GM23338 (cell line): ENCODE data around the gene CHD5. TPM values are rescaled to one million over a fixed set of nuclear protein-coding genes. Genes with fewer than 3 reads are reported as not detected.
A peak's percentile ranks its signal among the peaks of the same experiment; 100 is the strongest.

Experiments
- ATAC-seq: fragments of 200-7000 bp; cut with Tn5 transposase; 3 replicates; pipeline ENCODE4 v1.9.1; 2020
- DNase-seq: peaks from one replicate; pipeline ENCODE4 v3.0.0-alpha.2; 2015; ENCODE audit warnings: low spot score
- H2AFZ ChIP-seq: fragments of 200-600 bp; sonication (generic); 2 replicates; pipeline ENCODE4 v1.8.0; 2016; ENCODE audit warnings: antibody characterized with exemption, mild to moderate bottlenecking, moderate library complexity
- H3F3A ChIP-seq: fragments of 200-600 bp; sonication (generic); replicated peaks from 2 replicates; pipeline ENCODE4 v1.8.0; 2017; ENCODE audit warnings: antibody characterized with exemption, mixed run types, low read depth
- H3K27ac ChIP-seq: fragments of 200-600 bp; sonication (generic); 2 replicates; pipeline ENCODE4 v1.6.1; 2016; ENCODE audit warnings: low read depth
- H3K27me3 ChIP-seq: fragments of 200-600 bp; sonication (generic); 2 replicates; pipeline ENCODE4 v1.8.0; 2016; ENCODE audit warnings: mild to moderate bottlenecking, mixed run types, moderate library complexity; ENCODE audit not compliant: insufficient read depth
- H3K36me3 ChIP-seq: fragments of 200-600 bp; sonication (generic); 2 replicates; pipeline ENCODE4 v1.8.0; 2016; ENCODE audit warnings: mild to moderate bottlenecking; ENCODE audit not compliant: insufficient read depth
- H3K4me1 ChIP-seq: fragments of 200-600 bp; sonication (generic); 2 replicates; pipeline ENCODE4 v1.8.0; 2016; ENCODE audit warnings: mild to moderate bottlenecking, moderate library complexity; ENCODE audit not compliant: insufficient read depth
- H3K4me2 ChIP-seq: fragments of 200-600 bp; sonication (generic); 2 replicates; pipeline ENCODE4 v1.7.1; 2017; ENCODE audit warnings: mixed run types
- H3K4me3 ChIP-seq: fragments of 200-600 bp; sonication (generic); 2 replicates; pipeline ENCODE4 v1.6.1; 2016; ENCODE audit warnings: mixed run types
- H3K79me2 ChIP-seq: fragments of 200-600 bp; sonication (generic); replicated peaks from 2 replicates; pipeline ENCODE4 v1.8.0; 2017; ENCODE audit warnings: mild to moderate bottlenecking; ENCODE audit not compliant: insufficient read depth
- H3K9me2 ChIP-seq: fragments of 200-600 bp; sonication (generic); 2 replicates; pipeline ENCODE4 v1.8.0; 2017; ENCODE audit not compliant: insufficient read depth
- H4K20me1 ChIP-seq: fragments of 200-600 bp; sonication (generic); replicated peaks from 2 replicates; pipeline ENCODE4 v1.8.0; 2017; ENCODE audit warnings: mild to moderate bottlenecking; ENCODE audit not compliant: insufficient read depth
- H3K27ac Mint-ChIP-seq: 2 replicates; pipeline ENCODE4 v1.8.0; 2020; ENCODE audit warnings: inconsistent platforms, mild to moderate bottlenecking, moderate library complexity, mixed read lengths
- H3K27me3 Mint-ChIP-seq: 3 replicates; pipeline ENCODE4 v1.8.0; 2022; ENCODE audit warnings: low read depth, mild to moderate bottlenecking, moderate library complexity, mixed read lengths, inconsistent platforms; ENCODE audit not compliant: insufficient read depth, poor library complexity
- H3K36me3 Mint-ChIP-seq: 3 replicates; pipeline ENCODE4 v1.8.0; 2021; ENCODE audit warnings: low read depth, mild to moderate bottlenecking, inconsistent platforms, moderate library complexity, mixed read lengths
- H3K4me1 Mint-ChIP-seq: 3 replicates; pipeline ENCODE4 v1.8.0; 2020; ENCODE audit warnings: mild to moderate bottlenecking, inconsistent platforms, mixed read lengths
- H3K4me3 Mint-ChIP-seq: 3 replicates; pipeline ENCODE4 v1.8.0; 2021; ENCODE audit warnings: moderate library complexity, mild to moderate bottlenecking, inconsistent platforms, mixed read lengths
- H3K9me3 Mint-ChIP-seq: 3 replicates; pipeline ENCODE4 v1.8.0; 2020; ENCODE audit warnings: moderate library complexity, mild to moderate bottlenecking, inconsistent platforms, mixed read lengths
- CREB1 ChIP-seq: fragments of 250-450 bp; sonication (Bioruptor Pico); IDR thresholded peaks from 2 replicates; pipeline ENCODE4 v1.5.0; 2020; ENCODE audit warnings: low read depth, mild to moderate bottlenecking, moderate library complexity
- EZH2phosphoT487 ChIP-seq: fragments of 200-600 bp; sonication (generic); IDR thresholded peaks from one replicate; pipeline ENCODE4 v1.8.1; 2018; ENCODE audit warnings: antibody characterized with exemption; ENCODE audit not compliant: unreplicated experiment
- JUNB ChIP-seq: IDR thresholded peaks from one replicate; pipeline ENCODE4 v1.6.1; 2016; ENCODE audit warnings: antibody characterized with exemption; ENCODE audit not compliant: unreplicated experiment
- NANOG ChIP-seq: IDR thresholded peaks from 2 replicates; pipeline ENCODE4 v1.6.1; 2016; ENCODE audit warnings: antibody characterized with exemption, borderline replicate concordance
- STAT1 ChIP-seq: IDR thresholded peaks from one replicate; pipeline ENCODE4 v1.6.1; 2016; ENCODE audit warnings: antibody characterized with exemption; ENCODE audit not compliant: unreplicated experiment
- ZNF114 ChIP-seq: fragments of 250-450 bp; sonication (Bioruptor Pico); IDR thresholded peaks from 2 replicates; pipeline ENCODE4 v1.5.0; 2020; ENCODE audit warnings: mild to moderate bottlenecking, moderate library complexity
- polyA plus RNA-seq: library from polyadenylated mRNA; unstranded; fragments of >200 nt; fragmentation: Nextera tagmentation; extraction: Ambion mirVana; gene quantifications from 2 replicates; pipeline ENCODE4 v1.2.1, GENCODE V29; 2016
- total RNA-seq: library from RNA; depleted of rRNA; stranded (reverse); fragments of >200 nt; shearing (Covaris generic); gene quantifications from 2 replicates; pipeline ENCODE4 v1.2.3, GENCODE V29; 2014
- TF ChIP-seq, protein P1 (sequence below): fragments of 250-450 bp; sonication (Bioruptor Pico); IDR thresholded peaks from 2 replicates; pipeline ENCODE4 v1.5.0; 2020; ENCODE audit warnings: mild to moderate bottlenecking, moderate library complexity
- TF ChIP-seq, protein P2 (sequence below): IDR thresholded peaks from 2 replicates; pipeline ENCODE4 v1.6.1; 2016; ENCODE audit warnings: antibody characterized with exemption
- TF ChIP-seq, protein P3 (sequence below): IDR thresholded peaks from one replicate; pipeline ENCODE4 v1.6.1; 2018; ENCODE audit warnings: antibody characterized with exemption; ENCODE audit not compliant: unreplicated experiment

Gene CHD5
- total and polyA plus RNA-seq, 2 experiments from 2014 or later = 0.32 to 1.0 TPM

DNA sequence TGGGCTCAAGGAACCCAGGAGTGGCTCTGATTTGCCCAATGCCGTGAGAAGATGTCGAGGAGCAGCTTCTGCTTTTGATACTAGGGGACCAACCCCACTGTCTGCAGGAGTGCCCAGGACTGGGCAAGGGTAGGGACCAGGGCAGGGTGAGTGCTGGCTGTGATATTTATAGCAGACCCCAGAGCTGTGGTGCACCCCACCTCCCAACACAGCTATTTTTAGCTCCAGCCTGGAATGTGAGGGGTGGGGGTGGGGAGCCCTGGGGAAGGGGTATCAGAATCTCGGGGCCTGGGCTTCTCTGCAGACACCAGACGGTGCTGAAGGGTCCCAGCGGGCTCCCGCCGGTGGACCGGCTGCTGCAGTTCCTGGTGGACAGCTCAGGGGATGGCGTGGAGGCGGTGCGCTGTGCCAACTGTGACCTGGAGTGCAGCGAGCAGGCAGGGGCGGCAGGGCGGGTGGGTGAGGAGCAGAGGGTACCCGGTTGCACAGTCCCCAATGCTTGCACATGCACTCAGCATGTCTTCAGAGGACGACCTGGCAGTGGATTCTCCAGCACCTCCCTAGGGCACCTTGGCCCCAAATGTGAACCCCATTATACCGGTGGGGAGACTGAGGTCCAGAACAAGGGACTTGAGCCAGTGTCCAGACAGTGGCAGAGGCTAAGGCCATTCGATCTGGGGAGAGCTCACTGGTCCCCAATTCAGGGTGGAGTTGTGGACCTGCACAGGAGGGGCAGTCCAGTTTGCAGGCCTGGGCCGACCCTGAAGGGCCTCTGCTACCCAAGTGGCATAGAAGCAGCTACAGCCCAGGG, 27.2 kb upstream of the CHD5 start (continued):
- TF ChIP-seq, protein P1, sequence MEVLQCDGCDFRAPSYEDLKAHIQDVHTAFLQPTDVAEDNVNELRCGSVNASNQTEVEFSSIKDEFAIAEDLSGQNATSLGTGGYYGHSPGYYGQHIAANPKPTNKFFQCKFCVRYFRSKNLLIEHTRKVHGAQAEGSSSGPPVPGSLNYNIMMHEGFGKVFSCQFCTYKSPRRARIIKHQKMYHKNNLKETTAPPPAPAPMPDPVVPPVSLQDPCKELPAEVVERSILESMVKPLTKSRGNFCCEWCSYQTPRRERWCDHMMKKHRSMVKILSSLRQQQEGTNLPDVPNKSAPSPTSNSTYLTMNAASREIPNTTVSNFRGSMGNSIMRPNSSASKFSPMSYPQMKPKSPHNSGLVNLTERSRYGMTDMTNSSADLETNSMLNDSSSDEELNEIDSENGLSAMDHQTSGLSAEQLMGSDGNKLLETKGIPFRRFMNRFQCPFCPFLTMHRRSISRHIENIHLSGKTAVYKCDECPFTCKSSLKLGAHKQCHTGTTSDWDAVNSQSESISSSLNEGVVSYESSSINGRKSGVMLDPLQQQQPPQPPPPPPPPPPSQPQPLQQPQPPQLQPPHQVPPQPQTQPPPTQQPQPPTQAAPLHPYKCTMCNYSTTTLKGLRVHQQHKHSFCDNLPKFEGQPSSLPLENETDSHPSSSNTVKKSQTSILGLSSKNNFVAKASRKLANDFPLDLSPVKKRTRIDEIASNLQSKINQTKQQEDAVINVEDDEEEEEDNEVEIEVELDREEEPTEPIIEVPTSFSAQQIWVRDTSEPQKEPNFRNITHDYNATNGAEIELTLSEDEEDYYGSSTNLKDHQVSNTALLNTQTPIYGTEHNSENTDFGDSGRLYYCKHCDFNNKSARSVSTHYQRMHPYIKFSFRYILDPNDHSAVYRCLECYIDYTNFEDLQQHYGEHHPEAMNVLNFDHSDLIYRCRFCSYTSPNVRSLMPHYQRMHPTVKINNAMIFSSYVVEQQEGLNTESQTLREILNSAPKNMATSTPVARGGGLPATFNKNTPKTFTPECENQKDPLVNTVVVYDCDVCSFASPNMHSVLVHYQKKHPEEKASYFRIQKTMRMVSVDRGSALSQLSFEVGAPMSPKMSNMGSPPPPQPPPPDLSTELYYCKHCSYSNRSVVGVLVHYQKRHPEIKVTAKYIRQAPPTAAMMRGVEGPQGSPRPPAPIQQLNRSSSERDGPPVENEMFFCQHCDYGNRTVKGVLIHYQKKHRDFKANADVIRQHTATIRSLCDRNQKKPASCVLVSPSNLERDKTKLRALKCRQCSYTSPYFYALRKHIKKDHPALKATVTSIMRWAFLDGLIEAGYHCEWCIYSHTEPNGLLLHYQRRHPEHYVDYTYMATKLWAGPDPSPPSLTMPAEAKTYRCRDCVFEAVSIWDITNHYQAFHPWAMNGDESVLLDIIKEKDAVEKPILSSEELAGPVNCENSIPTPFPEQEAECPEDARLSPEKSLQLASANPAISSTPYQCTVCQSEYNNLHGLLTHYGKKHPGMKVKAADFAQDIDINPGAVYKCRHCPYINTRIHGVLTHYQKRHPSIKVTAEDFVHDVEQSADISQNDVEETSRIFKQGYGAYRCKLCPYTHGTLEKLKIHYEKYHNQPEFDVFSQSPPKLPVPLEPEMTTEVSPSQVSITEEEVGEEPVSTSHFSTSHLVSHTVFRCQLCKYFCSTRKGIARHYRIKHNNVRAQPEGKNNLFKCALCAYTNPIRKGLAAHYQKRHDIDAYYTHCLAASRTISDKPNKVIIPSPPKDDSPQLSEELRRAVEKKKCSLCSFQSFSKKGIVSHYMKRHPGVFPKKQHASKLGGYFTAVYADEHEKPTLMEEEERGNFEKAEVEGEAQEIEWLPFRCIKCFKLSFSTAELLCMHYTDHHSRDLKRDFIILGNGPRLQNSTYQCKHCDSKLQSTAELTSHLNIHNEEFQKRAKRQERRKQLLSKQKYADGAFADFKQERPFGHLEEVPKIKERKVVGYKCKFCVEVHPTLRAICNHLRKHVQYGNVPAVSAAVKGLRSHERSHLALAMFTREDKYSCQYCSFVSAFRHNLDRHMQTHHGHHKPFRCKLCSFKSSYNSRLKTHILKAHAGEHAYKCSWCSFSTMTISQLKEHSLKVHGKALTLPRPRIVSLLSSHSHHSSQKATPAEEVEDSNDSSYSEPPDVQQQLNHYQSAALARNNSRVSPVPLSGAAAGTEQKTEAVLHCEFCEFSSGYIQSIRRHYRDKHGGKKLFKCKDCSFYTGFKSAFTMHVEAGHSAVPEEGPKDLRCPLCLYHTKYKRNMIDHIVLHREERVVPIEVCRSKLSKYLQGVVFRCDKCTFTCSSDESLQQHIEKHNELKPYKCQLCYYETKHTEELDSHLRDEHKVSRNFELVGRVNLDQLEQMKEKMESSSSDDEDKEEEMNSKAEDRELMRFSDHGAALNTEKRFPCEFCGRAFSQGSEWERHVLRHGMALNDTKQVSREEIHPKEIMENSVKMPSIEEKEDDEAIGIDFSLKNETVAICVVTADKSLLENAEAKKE (CRISPR knock-in tag) = no peak
- TF ChIP-seq JUNB (no peak), STAT1 (no peak), CREB1 (no peak)
- TF ChIP-seq, protein P2, sequence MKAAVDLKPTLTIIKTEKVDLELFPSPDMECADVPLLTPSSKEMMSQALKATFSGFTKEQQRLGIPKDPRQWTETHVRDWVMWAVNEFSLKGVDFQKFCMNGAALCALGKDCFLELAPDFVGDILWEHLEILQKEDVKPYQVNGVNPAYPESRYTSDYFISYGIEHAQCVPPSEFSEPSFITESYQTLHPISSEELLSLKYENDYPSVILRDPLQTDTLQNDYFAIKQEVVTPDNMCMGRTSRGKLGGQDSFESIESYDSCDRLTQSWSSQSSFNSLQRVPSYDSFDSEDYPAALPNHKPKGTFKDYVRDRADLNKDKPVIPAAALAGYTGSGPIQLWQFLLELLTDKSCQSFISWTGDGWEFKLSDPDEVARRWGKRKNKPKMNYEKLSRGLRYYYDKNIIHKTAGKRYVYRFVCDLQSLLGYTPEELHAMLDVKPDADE = no peak

DNA sequence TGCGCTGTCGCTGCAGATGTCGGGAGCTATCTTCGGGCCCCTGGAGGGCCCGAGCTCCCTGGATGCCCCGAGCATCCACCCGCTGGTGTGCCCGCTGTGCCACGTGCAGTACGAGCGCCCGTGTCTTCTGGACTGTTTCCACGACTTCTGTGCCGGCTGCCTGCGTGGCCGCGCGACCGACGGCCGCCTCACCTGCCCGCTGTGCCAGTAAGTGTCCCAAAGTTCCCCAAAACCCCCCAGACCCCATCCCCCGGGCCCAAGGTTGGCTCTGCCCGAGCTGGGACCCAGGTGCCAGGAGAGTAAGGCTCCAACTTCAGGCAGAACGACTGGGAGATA, 26.4 kb upstream of the CHD5 start:
- H3K4me3 Mint-ChIP-seq = peak overlapping the region; percentile 56; the same call in 2 of the 3 replicates
- Histone ChIP-seq H4K20me1 (no peaks in the 10 kb centered on the region), H3K27ac (no peak overlapping the region), H3K4me2 (peak overlapping the region; percentile 85), H3F3A (0 out of 2 replicates have a peak, but pooled peaks cover 10% of the 10 kb centered on the region), H2AFZ (peak overlapping the region; percentile 89; the same call in 1 of the 2 replicates), H3K4me3 (peak overlapping the region; percentile 70), H3K9me2 (no peaks in the 10 kb centered on the region), H3K4me1 (peaks cover 27% of the 10 kb centered on the region), H3K36me3 (no peaks in the 10 kb centered on the region), H3K79me2 (no peaks in the 10 kb centered on the region), H3K27me3 (peaks cover 48% of the 10 kb centered on the region)
- no peaks in the 10 kb centered on the region; the same call in 2 of the 3 replicates for H3K9me3 Mint-ChIP-seq
- peaks cover 40% of the 10 kb centered on the region for H3K27me3 Mint-ChIP-seq
- H3K4me1 Mint-ChIP-seq = peaks cover 20% of the 10 kb centered on the region
- H3K27ac Mint-ChIP-seq = no peak overlapping the region
- ATAC-seq (no peak), DNase-seq (no peak)
- H3K36me3 Mint-ChIP-seq = no peaks in the 10 kb centered on the region
- TF ChIP-seq ZNF114 (CRISPR knock-in tag) (no peak), EZH2phosphoT487 (no peak), NANOG (no peak), CREB1 (no peak), JUNB (no peak), STAT1 (no peak)
- TF ChIP-seq, protein P3, sequence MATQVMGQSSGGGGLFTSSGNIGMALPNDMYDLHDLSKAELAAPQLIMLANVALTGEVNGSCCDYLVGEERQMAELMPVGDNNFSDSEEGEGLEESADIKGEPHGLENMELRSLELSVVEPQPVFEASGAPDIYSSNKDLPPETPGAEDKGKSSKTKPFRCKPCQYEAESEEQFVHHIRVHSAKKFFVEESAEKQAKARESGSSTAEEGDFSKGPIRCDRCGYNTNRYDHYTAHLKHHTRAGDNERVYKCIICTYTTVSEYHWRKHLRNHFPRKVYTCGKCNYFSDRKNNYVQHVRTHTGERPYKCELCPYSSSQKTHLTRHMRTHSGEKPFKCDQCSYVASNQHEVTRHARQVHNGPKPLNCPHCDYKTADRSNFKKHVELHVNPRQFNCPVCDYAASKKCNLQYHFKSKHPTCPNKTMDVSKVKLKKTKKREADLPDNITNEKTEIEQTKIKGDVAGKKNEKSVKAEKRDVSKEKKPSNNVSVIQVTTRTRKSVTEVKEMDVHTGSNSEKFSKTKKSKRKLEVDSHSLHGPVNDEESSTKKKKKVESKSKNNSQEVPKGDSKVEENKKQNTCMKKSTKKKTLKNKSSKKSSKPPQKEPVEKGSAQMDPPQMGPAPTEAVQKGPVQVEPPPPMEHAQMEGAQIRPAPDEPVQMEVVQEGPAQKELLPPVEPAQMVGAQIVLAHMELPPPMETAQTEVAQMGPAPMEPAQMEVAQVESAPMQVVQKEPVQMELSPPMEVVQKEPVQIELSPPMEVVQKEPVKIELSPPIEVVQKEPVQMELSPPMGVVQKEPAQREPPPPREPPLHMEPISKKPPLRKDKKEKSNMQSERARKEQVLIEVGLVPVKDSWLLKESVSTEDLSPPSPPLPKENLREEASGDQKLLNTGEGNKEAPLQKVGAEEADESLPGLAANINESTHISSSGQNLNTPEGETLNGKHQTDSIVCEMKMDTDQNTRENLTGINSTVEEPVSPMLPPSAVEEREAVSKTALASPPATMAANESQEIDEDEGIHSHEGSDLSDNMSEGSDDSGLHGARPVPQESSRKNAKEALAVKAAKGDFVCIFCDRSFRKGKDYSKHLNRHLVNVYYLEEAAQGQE = no peak
- TF ChIP-seq, protein P2 = no peak
